HepG2 (cell line): ENCODE results near the gene RUNX2.

ENCODE experiments used
- ATM ChIP-seq: fragments of 450-650 bp; IDR thresholded peaks from 2 replicates; pipeline ENCODE4 v1.7.1; 2017; ENCODE audit warnings: mild to moderate bottlenecking, borderline replicate concordance
- NFE2 ChIP-seq: sonication (generic); formaldehyde crosslinking; IDR thresholded peaks from 2 replicates; pipeline ENCODE4 v1.4.0; 2020; ENCODE audit warnings: missing genetic modification reagents
- YEATS4 ChIP-seq: sonication (generic); formaldehyde crosslinking; IDR thresholded peaks from 2 replicates; pipeline ENCODE4 v1.4.0; 2020; ENCODE audit warnings: missing genetic modification reagents, borderline replicate concordance
- ZNF18 ChIP-seq: sonication (generic); formaldehyde crosslinking; IDR thresholded peaks from 2 replicates; pipeline ENCODE4 v1.8.0; 2022; ENCODE audit warnings: mild to moderate bottlenecking, missing genetic modification reagents; ENCODE audit not compliant: insufficient replicate concordance
- ZNF841 ChIP-seq: sonication (generic); formaldehyde crosslinking; IDR thresholded peaks from 2 replicates; pipeline ENCODE4 v1.8.1; 2023; ENCODE audit warnings: missing genetic modification reagents, borderline replicate concordance
- TF ChIP-seq, protein P1 (sequence below), 2 experiments: IDR thresholded peaks; 2 replicates each; pipeline ENCODE4 v1.6.1; 2011 to 2012; ENCODE audit warnings: low read length in 2 of 2, borderline replicate concordance in 1 of 2, low read depth in 1 of 2, mild to moderate bottlenecking in 1 of 2, moderate library complexity in 1 of 2

DNA sequence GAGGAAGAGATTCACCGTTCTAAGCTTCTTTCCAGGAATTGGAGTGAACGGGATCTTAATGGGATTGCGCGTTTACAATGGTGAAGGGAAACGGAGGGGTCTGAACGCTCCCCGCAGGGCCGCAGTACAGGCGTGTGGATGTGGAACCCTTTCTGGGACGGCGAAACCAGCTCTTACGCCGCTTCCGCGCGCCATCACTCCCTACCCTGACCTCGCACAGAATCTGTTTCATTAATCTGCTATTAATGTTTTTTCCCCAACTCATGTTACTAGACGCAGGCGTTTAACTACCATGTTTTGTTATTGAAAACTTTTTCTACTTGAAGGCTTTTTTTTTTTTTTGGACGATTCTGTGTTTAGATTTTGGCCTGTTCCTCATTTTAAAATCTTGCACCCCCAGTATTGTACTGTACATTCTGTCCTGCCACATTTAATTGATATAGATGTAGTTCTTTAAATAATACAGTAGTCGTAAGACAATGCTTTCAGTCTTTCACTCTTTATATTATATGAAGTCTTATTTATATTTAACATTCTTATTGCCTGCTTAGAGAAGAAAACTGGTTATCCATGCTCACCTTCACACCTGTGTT lies 50.3 kb downstream of the RUNX2 start:
- TF ChIP-seq ZNF841 (CRISPR knock-in tag) = no peak
- TF ChIP-seq NFE2 (CRISPR knock-in tag) = no peak
- no peak for TF ChIP-seq ATM
- TF ChIP-seq, protein P1, sequence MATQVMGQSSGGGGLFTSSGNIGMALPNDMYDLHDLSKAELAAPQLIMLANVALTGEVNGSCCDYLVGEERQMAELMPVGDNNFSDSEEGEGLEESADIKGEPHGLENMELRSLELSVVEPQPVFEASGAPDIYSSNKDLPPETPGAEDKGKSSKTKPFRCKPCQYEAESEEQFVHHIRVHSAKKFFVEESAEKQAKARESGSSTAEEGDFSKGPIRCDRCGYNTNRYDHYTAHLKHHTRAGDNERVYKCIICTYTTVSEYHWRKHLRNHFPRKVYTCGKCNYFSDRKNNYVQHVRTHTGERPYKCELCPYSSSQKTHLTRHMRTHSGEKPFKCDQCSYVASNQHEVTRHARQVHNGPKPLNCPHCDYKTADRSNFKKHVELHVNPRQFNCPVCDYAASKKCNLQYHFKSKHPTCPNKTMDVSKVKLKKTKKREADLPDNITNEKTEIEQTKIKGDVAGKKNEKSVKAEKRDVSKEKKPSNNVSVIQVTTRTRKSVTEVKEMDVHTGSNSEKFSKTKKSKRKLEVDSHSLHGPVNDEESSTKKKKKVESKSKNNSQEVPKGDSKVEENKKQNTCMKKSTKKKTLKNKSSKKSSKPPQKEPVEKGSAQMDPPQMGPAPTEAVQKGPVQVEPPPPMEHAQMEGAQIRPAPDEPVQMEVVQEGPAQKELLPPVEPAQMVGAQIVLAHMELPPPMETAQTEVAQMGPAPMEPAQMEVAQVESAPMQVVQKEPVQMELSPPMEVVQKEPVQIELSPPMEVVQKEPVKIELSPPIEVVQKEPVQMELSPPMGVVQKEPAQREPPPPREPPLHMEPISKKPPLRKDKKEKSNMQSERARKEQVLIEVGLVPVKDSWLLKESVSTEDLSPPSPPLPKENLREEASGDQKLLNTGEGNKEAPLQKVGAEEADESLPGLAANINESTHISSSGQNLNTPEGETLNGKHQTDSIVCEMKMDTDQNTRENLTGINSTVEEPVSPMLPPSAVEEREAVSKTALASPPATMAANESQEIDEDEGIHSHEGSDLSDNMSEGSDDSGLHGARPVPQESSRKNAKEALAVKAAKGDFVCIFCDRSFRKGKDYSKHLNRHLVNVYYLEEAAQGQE (IDR thresholded peaks at IDR 0.05; ENCODE audit: borderline replicate concordance in 1 of 2, low read depth in 1 of 2, low read length in 2 of 2) = no peak
- no peak for TF ChIP-seq YEATS4 (CRISPR knock-in tag)
- no peak for TF ChIP-seq ZNF18 (CRISPR knock-in tag)
